ENCODE results near the gene HIVEP2. TPM values are rescaled to one million over a fixed set of nuclear protein-coding genes. Genes with fewer than 3 reads are reported as not detected.

Gene HIVEP2
- total RNA-seq, 1 experiment from 2014 or later, result 4.2 TPM

GRCh38 chr6:142938510-142938909 is 6.5 kb downstream of the HIVEP2 start:
- Histone ChIP-seq H3K79me2 (ENCODE audit: insufficient read depth, low read length) (peaks cover 4% of the 10 kb centered on the region; the same call in 1 of the 2 replicates), H3K23ac (ENCODE audit: insufficient read length, low read depth, low read length) (no peak overlapping the region), H2BK20ac (ENCODE audit: low read depth, low read length, poor library complexity, severe bottlenecking) (no peak overlapping the region), H3K4me2 (ENCODE audit: insufficient read depth, insufficient read length, low read length) (no peak overlapping the region), H4K91ac (ENCODE audit: insufficient read length, low read depth, low read length) (no peak overlapping the region), H3K4me1 (ENCODE audit: insufficient read depth, low read length) (no peaks in the 10 kb centered on the region), H3K14ac (ENCODE audit: insufficient read depth, low read length) (no peak overlapping the region), H3K56ac (ENCODE audit: insufficient read length, low read depth, low read length) (no peak overlapping the region), H3K9ac (ENCODE audit: extremely low read depth, insufficient read length, low read length) (no peak overlapping the region), H2BK5ac (ENCODE audit: insufficient read length, low read length) (no peak overlapping the region), H2AK5ac (ENCODE audit: insufficient read length, low read length) (no peak overlapping the region), H2BK120ac (ENCODE audit: low read depth, low read length, poor library complexity, severe bottlenecking) (no peak overlapping the region), H2BK15ac (ENCODE audit: low read depth, low read length) (no peak overlapping the region), H3K27me3 (ENCODE audit: insufficient read depth, low read length) (no peaks in the 10 kb centered on the region), H3K79me1 (ENCODE audit: insufficient read depth, low read depth, low read length, poor library complexity, severe bottlenecking) (peaks cover 3% of the 10 kb centered on the region), H3T11ph (ENCODE audit: low read length) (no peak overlapping the region), H3K4ac (ENCODE audit: low read depth, low read length) (no peak overlapping the region), H3K9me3 (ENCODE audit: control insufficient read depth, low read depth, low read length) (no peaks in the 10 kb centered on the region), H3K18ac (ENCODE audit: insufficient read length, low read depth, low read length) (no peak overlapping the region), H3K23me2 (ENCODE audit: insufficient read length, low read depth, low read length, poor library complexity, severe bottlenecking) (no peaks in the 10 kb centered on the region), H4K5ac (ENCODE audit: insufficient read length, low read depth, low read length) (no peak overlapping the region), H4K8ac (replicated peaks; ENCODE audit: insufficient read length, low read depth, low read length) (no peak overlapping the region), H2AFZ (ENCODE audit: low read length) (no peak overlapping the region), H3K27ac (ENCODE audit: insufficient read length, low read depth, low read length) (no peak overlapping the region), H4K20me1 (ENCODE audit: control insufficient read depth, insufficient read depth, insufficient read length) (no peaks in the 10 kb centered on the region), H2BK12ac (ENCODE audit: insufficient read length, low read depth, low read length) (no peak overlapping the region)
- H3K27ac Mint-ChIP-seq, result no peak overlapping the region
- WGBS (ENCODE audit: extremely low coverage, insufficient read length, low lambda C conversion rate), result no CpG with 5 or more reads among the region's 5 CpGs
- peaks cover 13 to 14% of the 10 kb centered on the region in 2 experiments for H3K4me1 Mint-ChIP-seq
- no peaks in the 10 kb centered on the region for H3K9me3 Mint-ChIP-seq
- no peak for TF ChIP-seq CTCF (conservative IDR thresholded peaks at IDR 0.05)
- no peaks in the 10 kb centered on the region; a peak in 1 of 7 replicates for H3K36me3 Mint-ChIP-seq (ENCODE audit: insufficient read depth in 1 of 3, low read depth in 3 of 3)
- H3K4me3 Mint-ChIP-seq, result no peak overlapping the region
- peaks cover 1% of the 10 kb centered on the region; the same call in 1 of the 2 replicates for H3K27me3 Mint-ChIP-seq (ENCODE audit: low read depth)
- DNase-seq, result no peak
